Left lung (tissue), 10 donors: ENCODE data around the gene TMEM181. TPM values are rescaled to one million over a fixed set of nuclear protein-coding genes. Genes with fewer than 3 reads are reported as not detected.
"Not testable (repeated sequence)": the region's sequence is repeated elsewhere in the genome, so short reads cannot be mapped to it uniquely, and the experiment has no call there.

Experiments
- ATAC-seq: fragments of 200-7000 bp; cut with Tn5 transposase; one replicate; pipeline ENCODE4 v1.9.1; 2020; ENCODE audit warnings: moderate library complexity
- DNase-seq, 4 donors: peaks; one replicate each; pipeline ENCODE4 v3.0.0-alpha.2; 2013 to 2020
- H3K27ac ChIP-seq, 2 donors: fragments of 200-600 bp; sonication (generic) in 1 of 2; one replicate each; pipeline versions ENCODE4 v1.5.0 to v1.8.0; 2020 to 2021
- H3K27me3 ChIP-seq, 2 donors: fragments of 200-600 bp; sonication (generic) in 1 of 2; one replicate each; pipeline versions ENCODE4 v1.5.0 to v1.8.0; 2020 to 2021
- H3K36me3 ChIP-seq, 2 donors: fragments of 200-600 bp; sonication (generic) in 1 of 2; one replicate each; pipeline versions ENCODE4 v1.5.0 to v1.8.0; 2020 to 2021
- H3K4me1 ChIP-seq, 2 donors: fragments of 200-600 bp; one replicate each; pipeline ENCODE4 v1.8.0; 2021
- H3K4me3 ChIP-seq, 2 donors: fragments of 200-600 bp; sonication (generic) in 1 of 2; one replicate each; pipeline versions ENCODE4 v1.5.0 to v1.8.0; 2020 to 2021; ENCODE audit warnings: mild to moderate bottlenecking in 1 of 2
- H3K9me3 ChIP-seq, 2 donors: fragments of 200-600 bp; sonication (generic) in 1 of 2; one replicate each; pipeline versions ENCODE4 v1.5.0 to v1.8.0; 2020 to 2021
- CTCF ChIP-seq, 2 donors: fragments of 200-600 bp; sonication (generic) in 1 of 2; IDR thresholded peaks; one replicate each; pipeline versions ENCODE4 v1.5.0 to v1.8.0; 2021; ENCODE audit warnings: antibody characterized with exemption in 2 of 2
- intact Hi-C, 2 donors: fragments of 100-400 bp; cut with DNase I; formaldehyde crosslinking; loops; one replicate each; pipeline versions ENCODE4 v1.11.2 to v1.14.2; 2022
- polyA plus RNA-seq, 6 donors: library from polyadenylated mRNA; unstranded; fragments of 120-200 nt; gene quantifications; one replicate each; pipeline ENCODE4 v1.2.1, GENCODE V29; 2013; ENCODE audit not compliant: insufficient read length in 6 of 6
- total RNA-seq, 2 donors: library from RNA; stranded (reverse); fragmentation: NEBNext Ultra II Directional; extraction: Animal tissue kit (Norgen Biotek cat#: 25700); gene quantifications; one replicate each; pipeline ENCODE4 v1.2.1, GENCODE V29; 2021
- donor health status: DM: no; HTN: yes; CAD: no.
- donor health status: DM: no; HTN: no; CAD: no.

TMEM181 gene
- total and polyA plus RNA-seq, 8 donors = 29.9 to 37.0 (median 31.4) TPM

- DNase-seq = peak in 1 of 4 donors; percentile 82
- peak; percentile 76 for ATAC-seq
- no peak for TF ChIP-seq CTCF (IDR thresholded peaks at IDR 0.05)
- Histone ChIP-seq H3K27me3 (no peaks in the 10 kb centered on the region), H3K4me3 (no peak overlapping the region), H3K36me3 (no peaks in the 10 kb centered on the region), H3K4me1 (peaks cover 6 to 65% of the 10 kb centered on the region in 2 donors), H3K27ac (peak overlapping the region; percentile 80 to 85), H3K9me3 (no peaks in the 10 kb centered on the region)
- intact Hi-C loops = no loop called here
These were observed 95.9 kb downstream of the TMEM181 start for GRCh38 chr6:158655569-158656450.

DNA sequence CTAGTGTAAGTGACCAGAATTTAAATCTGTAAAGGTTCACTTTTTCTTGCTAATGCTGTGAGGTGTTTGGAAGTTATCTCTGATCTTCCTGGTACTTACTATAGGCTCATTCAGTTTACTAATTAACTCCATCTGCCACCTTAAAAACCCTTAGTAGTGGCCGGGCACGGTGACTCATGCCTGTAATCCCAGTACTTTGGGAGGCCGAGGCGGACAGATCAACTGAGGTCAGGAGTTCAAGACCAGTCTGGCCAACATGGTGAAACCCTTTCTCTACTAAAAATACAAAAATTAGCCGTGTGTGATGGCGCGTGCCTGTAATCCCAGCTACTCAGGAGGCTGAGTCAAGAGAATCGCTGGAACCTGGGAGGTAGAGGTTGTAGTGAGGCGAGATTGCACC, 97.1 kb downstream of the TMEM181 start:
- Histone ChIP-seq H3K4me1 (peaks cover 6 to 66% of the 10 kb centered on the region in 2 donors), H3K27ac (peak overlapping the region in 1 of 2 donors; percentile 85)
- H3K27me3 ChIP-seq, H3K36me3 ChIP-seq, H3K9me3 ChIP-seq, intact Hi-C loops, H3K4me3 ChIP-seq: not testable (repeated sequence)
- DNase-seq (peak in 1 of 4 donors; percentile 61), ATAC-seq (peak; percentile 14)

GRCh38 chr6:158660333-158660754, 100.5 kb downstream of the TMEM181 start:
- ATAC-seq = peak; percentile 43
- intact Hi-C loops = no loop called here
- peak; percentile 46 to 51 for TF ChIP-seq CTCF (IDR thresholded peaks at IDR 0.05)
- Histone ChIP-seq H3K4me3 (no peak overlapping the region), H3K36me3 (no peaks in the 10 kb centered on the region), H3K4me1 (peaks cover 6 to 54% of the 10 kb centered on the region in 2 donors), H3K27me3 (no peaks in the 10 kb centered on the region), H3K27ac (no peak overlapping the region), H3K9me3 (no peaks in the 10 kb centered on the region)
- DNase-seq = no peak

DNA sequence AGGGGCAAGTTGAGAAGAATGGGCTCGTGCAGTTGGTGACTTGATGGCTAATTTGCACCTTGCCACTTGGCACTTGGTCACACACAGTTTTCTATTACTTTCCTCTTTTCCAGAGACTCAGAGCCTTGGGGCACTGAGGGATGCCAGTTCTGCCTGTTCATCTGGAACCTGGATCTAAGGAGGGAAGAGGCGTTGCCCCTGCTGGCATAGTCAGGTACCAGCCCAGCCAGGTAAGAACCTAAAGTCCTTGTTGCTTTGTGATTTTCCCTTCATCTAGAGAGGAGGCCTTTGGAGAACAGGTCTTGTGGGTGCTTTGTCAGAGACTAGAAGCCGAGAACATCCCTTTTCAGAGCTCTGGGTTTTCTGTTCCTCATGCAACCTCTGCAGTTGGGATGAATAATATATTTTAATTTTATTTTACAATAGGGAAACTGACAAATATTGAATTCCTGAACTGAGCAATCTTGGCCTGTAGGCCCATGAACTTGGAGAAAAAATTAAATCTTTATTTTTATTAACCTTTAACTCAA, 101.3 kb downstream of the TMEM181 start:
- no peaks in the 10 kb centered on the region for H3K36me3 ChIP-seq
- no peak overlapping the region for H3K4me3 ChIP-seq
- intact Hi-C loops = no loop called here
- H3K27me3 ChIP-seq = no peaks in the 10 kb centered on the region
- no peak for TF ChIP-seq CTCF (IDR thresholded peaks at IDR 0.05)
- ATAC-seq = no peak
- peaks cover 9 to 52% of the 10 kb centered on the region in 2 donors for H3K4me1 ChIP-seq
- DNase-seq = no peak
- H3K9me3 ChIP-seq = no peaks in the 10 kb centered on the region
- no peak overlapping the region for H3K27ac ChIP-seq

DNA sequence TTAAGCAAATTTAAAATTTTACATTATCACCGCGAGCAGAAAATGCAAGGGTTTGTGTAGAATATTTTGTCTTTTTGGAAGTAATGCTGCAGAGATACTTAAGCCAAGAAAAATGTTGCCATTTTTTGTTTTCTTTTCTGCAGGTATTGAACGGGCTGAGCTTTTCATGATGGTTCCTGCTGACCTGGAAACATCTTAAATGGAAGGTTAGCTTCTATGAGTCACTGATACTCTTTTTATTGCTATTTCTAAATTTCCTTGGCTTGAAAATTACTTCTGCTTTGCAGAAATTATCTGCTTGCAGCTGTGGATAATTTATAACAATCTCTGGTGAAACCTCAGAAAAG, 102.7 kb downstream of the TMEM181 start:
- intact Hi-C loops = no loop called here

More for the DNA sequence above, 102.7 kb downstream of the TMEM181 start:
- Histone ChIP-seq H3K4me1 (peaks cover 16 to 53% of the 10 kb centered on the region in 2 donors), H3K4me3 (no peak overlapping the region), H3K27ac (peak overlapping the region; percentile 6 to 14), H3K9me3 (no peaks in the 10 kb centered on the region), H3K27me3 (no peaks in the 10 kb centered on the region), H3K36me3 (no peaks in the 10 kb centered on the region)
- no peak for ATAC-seq
- no peak for DNase-seq
- no peak for TF ChIP-seq CTCF (IDR thresholded peaks at IDR 0.05)
